ENCODE results near the gene SFTPD. TPM values are rescaled to one million over a fixed set of nuclear protein-coding genes. Genes with fewer than 3 reads are reported as not detected.

The SFTPD gene
- total RNA-seq, 1 experiment from 2014 or later: 0.24 TPM

DNA sequence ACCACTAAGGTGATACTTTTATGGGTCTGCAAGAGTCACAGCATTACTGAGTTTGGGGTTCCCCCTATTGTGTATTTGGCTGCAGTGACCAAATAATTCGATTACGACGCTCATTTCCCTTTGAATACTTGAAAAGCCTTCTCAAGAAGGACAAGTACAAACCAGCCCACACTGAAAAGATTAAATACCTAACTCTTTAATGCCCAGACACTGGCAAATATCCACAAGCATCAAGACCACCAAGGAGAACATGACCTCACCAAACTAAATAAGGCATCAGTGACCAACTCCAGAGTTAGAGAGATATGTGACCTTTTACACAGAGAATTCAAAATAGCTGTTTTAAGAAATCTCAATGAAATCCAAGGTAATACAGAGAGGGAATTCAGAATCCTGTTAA, 31.8 kb upstream of the SFTPD start:
- no CpG with 5 or more reads among the region's 3 CpGs for WGBS (ENCODE audit: extremely low coverage, insufficient read length, low lambda C conversion rate)
- H3K18ac ChIP-seq (ENCODE audit: insufficient read length, low read depth, low read length): no peak overlapping the region
- H3K23ac ChIP-seq (ENCODE audit: insufficient read length, low read depth, low read length): no peak overlapping the region
- no peak overlapping the region for H2BK12ac ChIP-seq (ENCODE audit: insufficient read length, low read depth, low read length)
- H3K23me2 ChIP-seq (ENCODE audit: insufficient read length, low read depth, low read length, poor library complexity, severe bottlenecking): peaks cover 6% of the 10 kb centered on the region
- no peaks in the 10 kb centered on the region for H4K20me1 ChIP-seq (ENCODE audit: control insufficient read depth, insufficient read depth, insufficient read length)
- H3K79me1 ChIP-seq (ENCODE audit: insufficient read depth, low read depth, low read length, poor library complexity, severe bottlenecking): no peaks in the 10 kb centered on the region
- no peak overlapping the region for H2AFZ ChIP-seq (ENCODE audit: low read length)
- H4K8ac ChIP-seq (replicated peaks; ENCODE audit: insufficient read length, low read depth, low read length): no peak overlapping the region
- H3T11ph ChIP-seq (ENCODE audit: low read length): no peak overlapping the region
- no peak overlapping the region for H2BK15ac ChIP-seq (ENCODE audit: low read depth, low read length)
- H3K9me3 ChIP-seq (ENCODE audit: control insufficient read depth, low read depth, low read length): no peaks in the 10 kb centered on the region
- no peak overlapping the region for H4K5ac ChIP-seq (ENCODE audit: insufficient read length, low read depth, low read length)
- H3K14ac ChIP-seq (ENCODE audit: insufficient read depth, low read length): no peak overlapping the region
- H4K91ac ChIP-seq (ENCODE audit: insufficient read length, low read depth, low read length): no peak overlapping the region
- DNase-seq: no peak
- H2BK120ac ChIP-seq (ENCODE audit: low read depth, low read length, poor library complexity, severe bottlenecking): no peak overlapping the region
- H3K27ac ChIP-seq (ENCODE audit: insufficient read length, low read depth, low read length): no peak overlapping the region
- no peak overlapping the region for H3K4ac ChIP-seq (ENCODE audit: low read depth, low read length)
- H2BK20ac ChIP-seq (ENCODE audit: low read depth, low read length, poor library complexity, severe bottlenecking): no peak overlapping the region
- TF ChIP-seq, protein P1, sequence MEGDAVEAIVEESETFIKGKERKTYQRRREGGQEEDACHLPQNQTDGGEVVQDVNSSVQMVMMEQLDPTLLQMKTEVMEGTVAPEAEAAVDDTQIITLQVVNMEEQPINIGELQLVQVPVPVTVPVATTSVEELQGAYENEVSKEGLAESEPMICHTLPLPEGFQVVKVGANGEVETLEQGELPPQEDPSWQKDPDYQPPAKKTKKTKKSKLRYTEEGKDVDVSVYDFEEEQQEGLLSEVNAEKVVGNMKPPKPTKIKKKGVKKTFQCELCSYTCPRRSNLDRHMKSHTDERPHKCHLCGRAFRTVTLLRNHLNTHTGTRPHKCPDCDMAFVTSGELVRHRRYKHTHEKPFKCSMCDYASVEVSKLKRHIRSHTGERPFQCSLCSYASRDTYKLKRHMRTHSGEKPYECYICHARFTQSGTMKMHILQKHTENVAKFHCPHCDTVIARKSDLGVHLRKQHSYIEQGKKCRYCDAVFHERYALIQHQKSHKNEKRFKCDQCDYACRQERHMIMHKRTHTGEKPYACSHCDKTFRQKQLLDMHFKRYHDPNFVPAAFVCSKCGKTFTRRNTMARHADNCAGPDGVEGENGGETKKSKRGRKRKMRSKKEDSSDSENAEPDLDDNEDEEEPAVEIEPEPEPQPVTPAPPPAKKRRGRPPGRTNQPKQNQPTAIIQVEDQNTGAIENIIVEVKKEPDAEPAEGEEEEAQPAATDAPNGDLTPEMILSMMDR (conservative IDR thresholded peaks at IDR 0.05): no peak
- H3K36me3 Mint-ChIP-seq (ENCODE audit: insufficient read depth in 1 of 3, low read depth in 3 of 3): peaks cover 0 to 6% (median 3%) of the 10 kb centered on the region in 3 experiments; a peak in 4 of 7 replicates
- peaks cover 22 to 24% of the 10 kb centered on the region in 2 experiments for H3K4me1 Mint-ChIP-seq
- no peak overlapping the region for H3K27ac Mint-ChIP-seq
- peak overlapping the region; percentile 76 to 82; a peak in 4 of 5 replicates for H3K4me3 Mint-ChIP-seq
- H3K27me3 Mint-ChIP-seq (ENCODE audit: low read depth): peaks cover 57% of the 10 kb centered on the region
- H2AK5ac ChIP-seq (ENCODE audit: insufficient read length, low read length): no peak overlapping the region
- no peak overlapping the region for H3K9ac ChIP-seq (ENCODE audit: extremely low read depth, insufficient read length, low read length)
- H3K79me2 ChIP-seq (ENCODE audit: insufficient read depth, low read length): no peaks in the 10 kb centered on the region
- no peak overlapping the region for H3K4me2 ChIP-seq (ENCODE audit: insufficient read depth, insufficient read length, low read length)
- H3K9me3 Mint-ChIP-seq: peaks cover 2 to 4% of the 10 kb centered on the region in 2 experiments; a peak in 4 of 5 replicates
- peaks cover 2% of the 10 kb centered on the region; the same call in 1 of the 2 replicates for H3K27me3 ChIP-seq (ENCODE audit: insufficient read depth, low read length)
- H3K4me1 ChIP-seq (ENCODE audit: insufficient read depth, low read length): peaks cover 2% of the 10 kb centered on the region; the same call in 1 of the 2 replicates
- no peak overlapping the region for H3K56ac ChIP-seq (ENCODE audit: insufficient read length, low read depth, low read length)
- no peak overlapping the region for H2BK5ac ChIP-seq (ENCODE audit: insufficient read length, low read length)
